Measurements from ENCODE around the gene C2orf69.

DNA sequence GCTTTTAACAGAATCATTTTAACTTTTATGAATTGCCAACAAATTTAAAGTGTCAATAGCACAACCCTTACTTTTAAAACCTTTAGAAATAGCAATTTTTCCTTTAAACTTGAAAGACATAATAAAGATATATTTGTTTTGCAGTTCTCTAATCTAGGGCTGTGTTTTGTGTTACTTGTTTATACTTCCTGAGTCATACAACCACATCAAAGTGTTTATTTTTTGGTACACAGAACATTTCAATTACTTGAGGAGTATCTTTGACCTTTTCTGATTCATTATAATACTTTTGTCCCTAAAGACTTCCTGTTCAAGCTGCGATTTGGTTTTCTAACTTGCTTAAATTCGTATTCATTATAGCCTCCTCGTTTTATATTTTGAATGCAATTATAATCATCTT, 22.4 kb downstream of the C2orf69 start:
- TF ChIP-seq, protein P1, sequence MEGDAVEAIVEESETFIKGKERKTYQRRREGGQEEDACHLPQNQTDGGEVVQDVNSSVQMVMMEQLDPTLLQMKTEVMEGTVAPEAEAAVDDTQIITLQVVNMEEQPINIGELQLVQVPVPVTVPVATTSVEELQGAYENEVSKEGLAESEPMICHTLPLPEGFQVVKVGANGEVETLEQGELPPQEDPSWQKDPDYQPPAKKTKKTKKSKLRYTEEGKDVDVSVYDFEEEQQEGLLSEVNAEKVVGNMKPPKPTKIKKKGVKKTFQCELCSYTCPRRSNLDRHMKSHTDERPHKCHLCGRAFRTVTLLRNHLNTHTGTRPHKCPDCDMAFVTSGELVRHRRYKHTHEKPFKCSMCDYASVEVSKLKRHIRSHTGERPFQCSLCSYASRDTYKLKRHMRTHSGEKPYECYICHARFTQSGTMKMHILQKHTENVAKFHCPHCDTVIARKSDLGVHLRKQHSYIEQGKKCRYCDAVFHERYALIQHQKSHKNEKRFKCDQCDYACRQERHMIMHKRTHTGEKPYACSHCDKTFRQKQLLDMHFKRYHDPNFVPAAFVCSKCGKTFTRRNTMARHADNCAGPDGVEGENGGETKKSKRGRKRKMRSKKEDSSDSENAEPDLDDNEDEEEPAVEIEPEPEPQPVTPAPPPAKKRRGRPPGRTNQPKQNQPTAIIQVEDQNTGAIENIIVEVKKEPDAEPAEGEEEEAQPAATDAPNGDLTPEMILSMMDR (IDR thresholded peaks at IDR 0.05) = no peak
- TF ChIP-seq EZH2 (IDR thresholded peaks at IDR 0.05; ENCODE audit: borderline replicate concordance, insufficient read depth, low read depth, low read length, poor library complexity, severe bottlenecking) = no peak

Data from B cell (primary cell).